Stimulated activated CD8-positive, alpha-beta memory T cell treated with anti-CD3 and anti-CD28 coated beads, Interleukin-15, amount 100 ng/mL, for 4 hours (primary cell): ENCODE measurements around the gene ASPN.

Experiments
- DNase-seq, 2 donors: peaks; one replicate each; pipeline ENCODE4 v3.0.0-alpha.2; 2020; ENCODE audit warnings: low read depth in 2 of 2

ASPN gene

GRCh38 chr9:92476962-92477361, 5.3 kb downstream of the ASPN start:
- no peak for DNase-seq

GRCh38 chr9:92474587-92474986, 7.7 kb downstream of the ASPN start:
- no peak for DNase-seq

GRCh38 chr9:92468206-92468605, 14.1 kb downstream of the ASPN start:
- DNase-seq, result no peak

- DNase-seq, result no peak
These were observed 14.8 kb downstream of the ASPN start for GRCh38 chr9:92467511-92467910.

- no peak for DNase-seq
These were observed 15.3 kb downstream of the ASPN start for GRCh38 chr9:92467041-92467440.

GRCh38 chr9:92463984-92464383, 18.3 kb downstream of the ASPN start:
- no peak for DNase-seq

GRCh38 chr9:92463387-92463786, 18.9 kb downstream of the ASPN start:
- DNase-seq, result no peak

- DNase-seq, result no peak
These were observed 24.7 kb downstream of the ASPN start for GRCh38 chr9:92457576-92457975.

- DNase-seq, result no peak
These were observed 27.1 kb downstream of the ASPN start for GRCh38 chr9:92455217-92455616.

GRCh38 chr9:92446536-92446935, 35.8 kb downstream of the ASPN start:
- no peak for DNase-seq

- no peak for DNase-seq
These were observed 37.5 kb downstream of the ASPN start for GRCh38 chr9:92444841-92445240.

GRCh38 chr9:92440751-92441046, 41.6 kb downstream of the ASPN start:
- DNase-seq, result no peak

- DNase-seq, result no peak
These were observed 42.2 kb downstream of the ASPN start for GRCh38 chr9:92439921-92440750.

GRCh38 chr9:92438900-92439526, 43.3 kb downstream of the ASPN start:
- no peak for DNase-seq

- DNase-seq, result no peak
These were observed 47.0 kb downstream of the ASPN start for GRCh38 chr9:92435263-92435662.

GRCh38 chr9:92432972-92433548, 49.2 kb downstream of the ASPN start:
- no peak for DNase-seq

- DNase-seq, result no peak
These were observed 50.0 kb downstream of the ASPN start for GRCh38 chr9:92432350-92432749.

GRCh38 chr9:92429836-92430235, 52.5 kb downstream of the ASPN start:
- no peak for DNase-seq

GRCh38 chr9:92426501-92427145, 55.7 kb downstream of the ASPN start:
- DNase-seq, result no peak

GRCh38 chr9:92425474-92425873, 56.8 kb downstream of the ASPN start:
- DNase-seq, result no peak

- DNase-seq, result no peak
These were observed 58.0 kb downstream of the ASPN start, which contains the start of gene OMD for GRCh38 chr9:92424340-92424739. Gene OMD, minus strand, starts transcription at chr9:92424471. Its CDS starts 6,913 bp downstream, at chr9:92417558.

GRCh38 chr9:92423612-92424011, 58.7 kb downstream of the ASPN start:
- no peak for DNase-seq
